Keratinocyte (primary cell): ENCODE measurements around the gene RNF182. TPM values are rescaled to one million over a fixed set of nuclear protein-coding genes. Genes with fewer than 3 reads are reported as not detected.

ENCODE experiments used
- DNase-seq: peaks from one replicate; pipeline ENCODE4 v3.0.0-alpha.2; 2011; ENCODE audit warnings: low read depth, missing footprints, low spot score
- FAIRE-seq: peaks from 2 replicates; lab custom pipeline; 2011; peaks lifted over from hg19 to GRCh38; lab: Jason Lieb, UNC
- H2AFZ ChIP-seq: 2 replicates; pipeline ENCODE4 v1.6.0; 2012; ENCODE audit warnings: low read length, control low read depth, inconsistent platforms; ENCODE audit not compliant: control insufficient read depth
- H3K27ac ChIP-seq: 2 replicates; pipeline ENCODE4 v1.5.1; 2011; ENCODE audit warnings: low read length; ENCODE audit not compliant: control insufficient read depth, insufficient read depth
- H3K27me3 ChIP-seq: 3 replicates; pipeline ENCODE4 v1.6.0; 2011; ENCODE audit warnings: low read length; ENCODE audit not compliant: control insufficient read depth, insufficient read depth; ENCODE audit errors: extremely low read depth
- H3K36me3 ChIP-seq, 2 experiments: 2 replicates in 1 of 2; 3 replicates in 1 of 2; pipeline ENCODE4 v1.5.1; 2011; ENCODE audit warnings: low read length in 2 of 2, mild to moderate bottlenecking in 1 of 2; ENCODE audit not compliant: control insufficient read depth in 2 of 2, insufficient read depth in 2 of 2; ENCODE audit errors: extremely low read depth in 1 of 2
- H3K4me1 ChIP-seq: 3 replicates; pipeline ENCODE4 v1.5.1; 2011; ENCODE audit warnings: low read length; ENCODE audit not compliant: control insufficient read depth, insufficient read depth; ENCODE audit errors: extremely low read depth
- H3K4me2 ChIP-seq: 3 replicates; pipeline ENCODE4 v1.6.0; 2011; ENCODE audit warnings: low read depth, low read length; ENCODE audit not compliant: control insufficient read depth, insufficient read depth; ENCODE audit errors: extremely low read depth
- H3K4me3 ChIP-seq, 3 experiments: fragments of 200-600 bp in 1 of 3; sonication (generic) in 1 of 3; 2 replicates in 2 of 3; 3 replicates in 1 of 3; pipeline ENCODE4 v1.5.1; 2011 to 2016; ENCODE audit warnings: low read length in 3 of 3, mild to moderate bottlenecking in 3 of 3, control low read depth in 2 of 3, inconsistent platforms in 1 of 3, low read depth in 1 of 3, mixed read lengths in 1 of 3, mixed run types in 1 of 3, moderate library complexity in 1 of 3; ENCODE audit not compliant: control insufficient read depth in 2 of 3, insufficient read depth in 2 of 3; ENCODE audit errors: extremely low read depth in 1 of 3
- H3K79me2 ChIP-seq: 2 replicates; pipeline ENCODE4 v1.6.0; 2012; ENCODE audit warnings: low read length; ENCODE audit not compliant: control insufficient read depth, insufficient read depth
- H3K9ac ChIP-seq: 3 replicates; pipeline ENCODE4 v1.6.0; 2011; ENCODE audit warnings: low read length; ENCODE audit not compliant: control insufficient read depth, insufficient read depth; ENCODE audit errors: extremely low read depth
- H3K9me1 ChIP-seq: 3 replicates; pipeline ENCODE4 v1.6.0; 2011; ENCODE audit warnings: low read length; ENCODE audit not compliant: control insufficient read depth, insufficient read depth; ENCODE audit errors: extremely low read depth
- H3K9me3 ChIP-seq: 2 replicates; pipeline ENCODE4 v1.5.1; 2012; ENCODE audit warnings: low read depth, low read length; ENCODE audit not compliant: control insufficient read depth
- H4K20me1 ChIP-seq: 3 replicates; pipeline ENCODE4 v1.6.0; 2011; ENCODE audit warnings: low read length; ENCODE audit not compliant: control insufficient read depth, insufficient read depth; ENCODE audit errors: extremely low read depth
- CTCF ChIP-seq, 3 experiments: IDR thresholded peaks in 1 of 3; conservative IDR thresholded peaks in 1 of 3; optimal IDR thresholded peaks in 1 of 3; 2 replicates in 2 of 3; 3 replicates in 1 of 3; pipeline versions ENCODE3 to v1.5.1; 2011; ENCODE audit warnings: low read length in 3 of 3, mild to moderate bottlenecking in 3 of 3, moderate library complexity in 2 of 3, control low read depth in 1 of 3, inconsistent platforms in 1 of 3; ENCODE audit not compliant: insufficient read depth in 2 of 3; ENCODE audit errors: extremely low read depth in 1 of 3
- EZH2 ChIP-seq: IDR thresholded peaks from one replicate; pipeline ENCODE4 v1.6.1; 2012; ENCODE audit warnings: inconsistent platforms, mild to moderate bottlenecking, low read length, moderate library complexity
- dilution Hi-C: fragments of 300-500 bp; cut with MboI; formaldehyde crosslinking; loops from one replicate; pipeline ENCODE4 v1.7.0; 2020; ENCODE audit warnings: low sequenced_read_pairs; ENCODE audit not compliant: extremely low pct_ligation_motif_present
- polyA plus RNA-seq, 5 experiments: library from polyadenylated mRNA; depleted of rRNA in 3 of 5; stranded (reverse) in 3 of 5; stranded (forward) in 1 of 5; unstranded in 1 of 5; fragments of >200 nt; gene quantifications; 1 replicate in 1 of 5; 2 replicates in 3 of 5; 3 replicates in 1 of 5; pipeline versions ENCODE4 v1.2.1 to v1.2.3, GENCODE V29; 2011 to 2012; ENCODE audit warnings: missing spikeins in 2 of 5, low read depth in 1 of 5, low replicate concordance in 1 of 5

RNF182 gene
- polyA plus RNA-seq, 1 donor (not counting 4 experiments of a cell fraction or from before 2014, with no cell fraction given), result 2.0 TPM

DNA sequence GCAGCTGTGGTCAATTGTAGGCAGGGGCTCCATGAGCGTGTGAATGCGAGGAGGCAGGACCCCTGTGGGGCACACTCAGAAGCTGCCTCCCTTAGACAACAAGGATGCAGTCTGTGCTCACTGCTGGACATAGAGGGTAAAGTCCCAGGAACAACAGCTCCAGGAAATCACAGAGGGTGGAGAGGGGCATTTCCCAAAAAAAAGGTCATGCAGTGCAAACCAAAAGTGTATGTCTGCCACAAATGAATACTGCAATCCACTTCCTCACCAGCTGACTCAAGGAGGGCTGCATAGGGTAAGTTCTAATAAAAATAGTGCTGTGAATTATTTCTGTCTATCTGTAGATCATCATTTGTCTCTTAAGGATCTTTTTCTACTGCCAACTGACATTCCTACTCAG lies 95.8 kb downstream of the RNF182 start:
- TF ChIP-seq CTCF (optimal IDR thresholded peaks at IDR 0.05 in 1 of 3, IDR thresholded peaks at IDR 0.05 in 1 of 3, conservative IDR thresholded peaks at IDR 0.05 in 1 of 3; ENCODE audit: extremely low read depth in 1 of 3, insufficient read depth in 2 of 3, low read length in 3 of 3), result no peak
- no peak for TF ChIP-seq EZH2
- Histone ChIP-seq H3K79me2 (no peaks in the 10 kb centered on the region), H2AFZ (no peak overlapping the region), H3K9me1 (no peaks in the 10 kb centered on the region), H3K27ac (no peak overlapping the region), H3K9ac (no peak overlapping the region), H3K4me2 (no peak overlapping the region), H3K4me3 (no peak overlapping the region), H3K27me3 (no peaks in the 10 kb centered on the region), H3K4me1 (peaks cover 3% of the 10 kb centered on the region), H4K20me1 (no peaks in the 10 kb centered on the region), H3K36me3 (no peaks in the 10 kb centered on the region), H3K9me3 (no peaks in the 10 kb centered on the region)
- dilution Hi-C loops, result no loop called here
- DNase-seq (no peak), FAIRE-seq (no peak)

DNA sequence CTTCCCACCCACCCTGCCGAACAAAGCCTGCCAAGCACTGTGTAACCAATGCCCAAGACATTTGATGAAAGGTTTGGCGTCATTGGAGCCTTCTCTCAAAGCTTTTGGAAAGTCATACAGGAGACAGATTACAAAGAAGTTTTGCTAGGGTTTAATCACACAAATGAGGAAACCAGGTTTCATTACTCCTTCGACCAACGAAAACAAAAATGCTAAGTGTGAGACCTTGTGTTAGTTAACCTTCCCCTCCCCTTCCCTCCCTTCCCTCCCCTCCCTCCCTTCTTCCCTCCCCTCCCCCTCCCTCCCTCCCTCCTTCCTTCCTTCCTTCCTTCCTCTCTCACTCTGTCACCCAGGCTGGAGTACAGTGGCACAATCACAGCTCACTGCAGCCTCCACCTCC lies 96.7 kb downstream of the RNF182 start:
- Histone ChIP-seq H3K27me3 (no peaks in the 10 kb centered on the region), H3K9me1 (no peaks in the 10 kb centered on the region), H3K36me3 (no peaks in the 10 kb centered on the region), H3K9me3 (no peaks in the 10 kb centered on the region), H3K4me1 (peaks cover 3% of the 10 kb centered on the region), H3K27ac (no peak overlapping the region), H3K9ac (no peak overlapping the region), H3K79me2 (no peaks in the 10 kb centered on the region), H4K20me1 (no peaks in the 10 kb centered on the region), H3K4me2 (no peak overlapping the region), H3K4me3 (no peak overlapping the region), H2AFZ (no peak overlapping the region)
- FAIRE-seq, result no peak
- dilution Hi-C loops, result no loop called here
- TF ChIP-seq CTCF (optimal IDR thresholded peaks at IDR 0.05 in 1 of 3, IDR thresholded peaks at IDR 0.05 in 1 of 3, conservative IDR thresholded peaks at IDR 0.05 in 1 of 3; ENCODE audit: extremely low read depth in 1 of 3, insufficient read depth in 2 of 3, low read length in 3 of 3) (no peak), EZH2 (no peak)
- no peak for DNase-seq
